ENCODE data around the gene ATOSA.
A peak's percentile ranks its signal among the peaks of the same experiment; 100 is the strongest.

ATOSA gene, protein sequence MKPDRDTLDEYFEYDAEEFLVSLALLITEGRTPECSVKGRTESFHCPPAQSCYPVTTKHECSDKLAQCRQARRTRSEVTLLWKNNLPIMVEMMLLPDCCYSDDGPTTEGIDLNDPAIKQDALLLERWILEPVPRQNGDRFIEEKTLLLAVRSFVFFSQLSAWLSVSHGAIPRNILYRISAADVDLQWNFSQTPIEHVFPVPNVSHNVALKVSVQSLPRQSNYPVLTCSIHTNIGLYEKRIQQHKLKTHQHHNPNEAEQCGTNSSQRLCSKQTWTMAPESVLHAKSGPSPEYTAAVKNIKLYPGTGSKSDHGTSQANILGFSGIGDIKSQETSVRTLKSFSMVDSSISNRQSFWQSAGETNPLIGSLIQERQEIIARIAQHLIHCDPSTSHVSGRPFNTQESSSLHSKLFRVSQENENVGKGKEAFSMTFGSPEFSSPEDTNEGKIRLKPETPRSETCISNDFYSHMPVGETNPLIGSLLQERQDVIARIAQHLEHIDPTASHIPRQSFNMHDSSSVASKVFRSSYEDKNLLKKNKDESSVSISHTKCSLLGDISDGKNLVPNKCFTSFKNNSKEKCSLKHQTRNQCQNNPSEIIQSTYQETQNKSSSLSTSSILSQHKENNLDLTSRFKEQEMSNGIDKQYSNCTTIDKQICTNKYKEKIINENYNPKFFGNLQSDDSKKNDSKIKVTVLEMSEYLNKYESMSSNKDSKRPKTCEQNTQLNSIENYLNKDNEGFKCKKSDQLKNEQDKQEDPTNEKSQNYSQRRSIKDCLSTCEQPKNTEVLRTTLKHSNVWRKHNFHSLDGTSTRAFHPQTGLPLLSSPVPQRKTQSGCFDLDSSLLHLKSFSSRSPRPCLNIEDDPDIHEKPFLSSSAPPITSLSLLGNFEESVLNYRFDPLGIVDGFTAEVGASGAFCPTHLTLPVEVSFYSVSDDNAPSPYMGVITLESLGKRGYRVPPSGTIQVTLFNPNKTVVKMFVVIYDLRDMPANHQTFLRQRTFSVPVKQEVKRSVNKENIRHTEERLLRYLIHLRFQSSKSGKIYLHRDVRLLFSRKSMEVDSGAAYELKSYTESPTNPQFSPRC

GRCh38 chr15:52679232-52680040, at the start of gene ATOSA:
TSS of gene ATOSA (minus strand) at chr15:52679388. CDS start at chr15:52678021, 1,367 bp downstream.
- DNase-seq (ENCODE audit: low read depth), result peak; percentile 45
- H3K4me3 ChIP-seq (ENCODE audit: low read depth, low read length), result peak within 1 kb of the TSS; percentile 84

DNA sequence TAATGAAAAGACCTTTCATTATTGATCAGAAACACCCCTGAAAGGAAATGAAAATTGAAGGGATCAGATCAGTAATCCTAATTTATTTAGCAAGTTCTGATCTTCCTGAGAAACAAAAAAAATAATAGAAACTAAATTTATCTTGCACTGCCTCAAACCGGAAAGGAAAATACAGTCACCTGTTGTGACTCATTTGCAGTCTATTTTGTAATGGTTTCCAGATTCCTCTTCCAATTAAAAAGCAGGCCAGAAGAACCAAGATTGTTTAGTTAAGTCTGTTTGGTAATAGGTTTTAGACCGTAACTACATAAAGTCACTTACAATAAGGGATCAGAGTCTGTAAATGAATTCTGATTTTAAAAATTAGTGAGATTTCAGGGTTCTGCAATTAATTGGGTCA, 49.7 kb upstream of the ATOSA start:
- no peak for DNase-seq (ENCODE audit: low read depth)
- no peak overlapping the region for H3K4me3 ChIP-seq (ENCODE audit: low read depth, low read length)

DNA sequence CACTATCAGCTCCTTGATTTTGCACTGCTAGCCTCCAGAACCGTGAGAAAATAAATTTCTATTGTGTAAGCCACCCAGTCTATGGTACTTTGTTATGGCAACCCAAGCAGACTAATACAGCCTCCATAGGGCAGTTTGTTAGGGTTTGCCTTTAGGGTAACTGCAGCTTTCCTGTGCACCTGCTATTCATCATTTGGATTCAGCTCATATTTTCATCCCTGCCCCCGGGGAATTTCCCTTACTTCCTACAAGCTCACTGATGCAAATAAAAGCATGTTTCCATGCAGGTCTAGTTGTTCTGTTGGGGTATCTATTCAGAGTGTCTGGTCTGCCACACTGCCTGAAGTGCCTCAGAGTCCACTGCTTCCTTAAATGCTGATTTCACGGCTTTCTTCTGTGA, 48.6 kb upstream of the ATOSA start:
- no peak for DNase-seq (ENCODE audit: low read depth)
- H3K4me3 ChIP-seq (ENCODE audit: low read depth, low read length), result no peak overlapping the region

DNA sequence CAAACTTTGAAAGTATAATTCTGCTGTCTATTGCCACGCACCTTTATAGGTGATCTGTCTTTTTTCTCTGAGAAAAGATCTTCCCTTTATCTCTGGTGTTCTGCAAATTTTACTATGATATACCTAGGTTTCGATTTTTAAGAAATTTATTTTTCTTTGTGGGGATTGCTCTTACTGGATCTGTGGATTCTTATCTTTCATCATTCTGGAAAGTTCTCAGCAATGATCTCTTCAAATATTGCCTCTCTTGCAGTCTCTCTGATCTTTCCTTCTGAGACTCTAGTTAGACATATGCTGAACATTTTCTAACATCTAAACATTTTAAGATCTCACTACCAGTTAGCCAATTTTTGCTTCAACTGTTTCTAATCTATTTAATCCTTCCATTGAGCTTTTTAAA, 47.0 kb upstream of the ATOSA start:
- DNase-seq (ENCODE audit: low read depth), result no peak
- no peak overlapping the region for H3K4me3 ChIP-seq (ENCODE audit: low read depth, low read length)

- H3K4me3 ChIP-seq (ENCODE audit: low read depth, low read length), result no peak overlapping the region
- DNase-seq (ENCODE audit: low read depth), result no peak
Observed at GRCh38 chr15:52718551-52718950, 39.4 kb upstream of the ATOSA start.

DNA sequence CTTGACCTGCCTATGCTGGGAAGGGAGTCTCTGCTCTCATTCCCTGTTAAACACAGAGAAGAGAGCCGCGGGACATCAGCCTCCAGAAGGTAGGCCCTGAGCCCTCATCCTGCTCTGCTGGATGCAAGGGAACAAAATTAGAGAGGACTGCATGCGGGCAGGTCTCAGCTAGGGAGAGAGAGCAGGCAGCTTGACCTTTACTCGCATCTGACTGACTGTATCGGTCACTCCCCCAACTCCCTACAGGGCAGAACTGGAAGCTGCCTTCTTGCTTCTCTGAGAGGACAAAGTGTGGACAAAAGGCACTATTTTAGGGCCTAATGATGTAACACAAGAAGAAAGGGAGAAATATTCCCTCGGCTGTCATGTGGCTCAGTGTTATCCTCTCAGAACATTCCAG, 38.7 kb upstream of the ATOSA start:
- H3K4me3 ChIP-seq (ENCODE audit: low read depth, low read length), result no peak overlapping the region

GRCh38 chr15:52717481-52717880, 38.3 kb upstream of the ATOSA start:
- DNase-seq (ENCODE audit: low read depth), result no peak
- no peak overlapping the region for H3K4me3 ChIP-seq (ENCODE audit: low read depth, low read length)

More for the DNA sequence above, 38.7 kb upstream of the ATOSA start:
- no peak for DNase-seq (ENCODE audit: low read depth)

- H3K4me3 ChIP-seq (ENCODE audit: low read depth, low read length), result no peak overlapping the region
- no peak for DNase-seq (ENCODE audit: low read depth)
Observed at GRCh38 chr15:52716536-52716935, 37.3 kb upstream of the ATOSA start.

DNA sequence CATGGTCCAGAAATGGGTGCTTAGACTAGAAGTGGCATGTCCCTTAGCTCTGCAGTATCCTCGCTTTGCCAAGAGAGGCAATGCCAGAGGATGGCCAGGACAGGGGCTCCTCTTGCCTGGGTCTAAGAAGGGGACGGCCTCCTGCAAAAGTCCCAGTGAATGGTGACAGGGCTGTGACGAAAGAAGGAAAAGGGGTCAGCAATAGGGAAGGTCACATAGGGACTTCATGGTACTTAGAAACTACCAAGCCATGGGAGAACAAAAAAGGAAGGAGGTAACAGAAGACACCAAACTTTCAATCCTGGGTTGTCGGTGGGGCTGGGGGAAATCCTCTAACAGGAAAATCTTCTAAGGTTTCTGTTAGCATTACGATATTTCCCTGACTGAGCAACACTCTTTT, 36.2 kb upstream of the ATOSA start:
- no peak overlapping the region for H3K4me3 ChIP-seq (ENCODE audit: low read depth, low read length)
- DNase-seq (ENCODE audit: low read depth), result no peak

DNA sequence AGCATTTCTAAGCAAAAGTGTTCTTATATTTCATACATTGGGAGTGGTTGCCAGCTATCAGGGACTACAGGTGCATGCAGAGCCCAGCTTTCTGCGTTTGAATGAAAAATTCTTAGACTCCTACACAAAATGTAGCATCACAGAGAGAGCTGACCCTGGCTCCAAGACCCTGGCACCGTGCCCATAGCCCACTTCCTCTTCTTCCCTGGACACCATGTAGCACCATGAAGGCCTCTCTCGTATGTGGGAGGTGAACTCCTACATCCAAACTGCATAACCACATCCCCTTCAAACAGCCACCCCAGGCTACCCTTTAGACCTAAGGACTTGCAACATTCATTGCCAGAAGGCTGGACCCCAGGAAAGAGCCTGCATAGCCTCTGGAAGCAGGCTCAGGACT, 35.8 kb upstream of the ATOSA start:
- H3K4me3 ChIP-seq (ENCODE audit: low read depth, low read length), result no peak overlapping the region
- DNase-seq (ENCODE audit: low read depth), result no peak

DNA sequence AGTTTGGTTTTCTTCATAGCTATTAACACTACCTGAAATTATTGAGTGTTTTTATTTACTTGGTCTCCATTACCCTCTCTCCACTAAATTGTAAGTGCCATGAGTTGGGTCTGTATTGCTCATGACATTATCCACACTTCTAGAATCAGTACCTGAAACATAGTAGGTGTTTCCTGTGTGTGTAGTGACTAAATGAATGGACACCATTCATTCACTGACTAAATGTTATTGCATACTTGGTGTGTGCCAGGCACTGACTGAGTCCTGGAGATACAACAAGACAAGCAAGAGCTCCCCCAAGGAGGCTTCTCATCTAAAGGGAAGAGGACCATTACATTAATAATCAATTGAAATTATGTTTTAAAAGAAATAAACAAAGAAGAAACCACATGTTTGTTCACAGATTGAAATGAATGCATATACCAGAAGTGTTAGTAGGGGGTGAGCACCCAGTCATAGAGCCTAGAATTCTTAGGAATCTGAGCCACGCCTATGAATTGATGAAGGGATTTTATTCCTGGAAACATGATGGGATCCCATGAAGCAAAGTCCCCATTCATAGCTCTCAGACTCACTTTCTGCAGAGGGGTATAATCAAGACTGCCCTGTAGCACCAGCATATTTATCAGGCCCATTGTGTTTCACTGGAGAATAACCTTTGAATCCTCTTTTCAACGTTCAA, 31.7 kb upstream of the ATOSA start:
- no peak for DNase-seq (ENCODE audit: low read depth)
- H3K4me3 ChIP-seq (ENCODE audit: low read depth, low read length), result no peak overlapping the region

DNA sequence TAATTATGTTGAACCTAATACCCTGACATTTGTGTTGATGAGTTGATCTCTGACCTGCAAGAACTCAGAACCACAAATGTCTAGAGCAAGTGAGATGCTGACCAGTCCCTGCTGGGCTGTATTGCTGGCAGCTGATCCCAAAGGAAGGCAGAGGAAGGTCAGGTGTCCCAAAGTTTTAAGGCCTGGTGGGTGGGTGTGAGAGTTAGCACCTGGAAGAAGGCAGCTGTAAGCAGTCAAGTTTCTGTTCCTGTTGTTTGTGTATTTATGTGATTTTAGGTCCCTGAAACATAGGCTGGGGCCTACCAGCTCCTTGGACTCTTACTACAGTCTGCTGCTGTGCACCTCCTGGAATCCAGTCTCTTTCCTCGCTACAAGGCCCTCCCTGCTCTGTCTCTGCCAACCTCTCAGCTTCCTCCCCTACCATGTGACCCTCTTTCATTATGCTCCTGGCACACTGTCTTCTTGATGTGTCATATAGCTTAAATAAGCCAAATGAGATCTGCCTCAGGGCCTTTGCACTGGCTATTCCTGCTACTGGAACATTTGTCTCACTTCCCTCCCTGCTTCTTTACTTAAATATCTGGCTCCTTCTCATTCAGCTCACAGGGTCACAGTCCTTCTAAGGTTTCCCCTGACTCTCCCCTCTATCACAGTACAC, 31.0 kb upstream of the ATOSA start:
- no peak overlapping the region for H3K4me3 ChIP-seq (ENCODE audit: low read depth, low read length)
- no peak for DNase-seq (ENCODE audit: low read depth)

GRCh38 chr15:52709187-52709981, 30.2 kb upstream of the ATOSA start:
- no peak for DNase-seq (ENCODE audit: low read depth)
- no peak overlapping the region for H3K4me3 ChIP-seq (ENCODE audit: low read depth, low read length)

GRCh38 chr15:52706091-52706490, 26.9 kb upstream of the ATOSA start:
- H3K4me3 ChIP-seq (ENCODE audit: low read depth, low read length), result no peak overlapping the region
- no peak for DNase-seq (ENCODE audit: low read depth)

- H3K4me3 ChIP-seq (ENCODE audit: low read depth, low read length), result no peak overlapping the region
- DNase-seq (ENCODE audit: low read depth), result no peak
Observed at GRCh38 chr15:52702390-52702789, 23.2 kb upstream of the ATOSA start.

GRCh38 chr15:52699457-52699856, 20.3 kb upstream of the ATOSA start:
- no peak for DNase-seq (ENCODE audit: low read depth)
- no peak overlapping the region for H3K4me3 ChIP-seq (ENCODE audit: low read depth, low read length)

GRCh38 chr15:52698514-52698913, 19.3 kb upstream of the ATOSA start:
- no peak overlapping the region for H3K4me3 ChIP-seq (ENCODE audit: low read depth, low read length)
- DNase-seq (ENCODE audit: low read depth), result no peak

DNA sequence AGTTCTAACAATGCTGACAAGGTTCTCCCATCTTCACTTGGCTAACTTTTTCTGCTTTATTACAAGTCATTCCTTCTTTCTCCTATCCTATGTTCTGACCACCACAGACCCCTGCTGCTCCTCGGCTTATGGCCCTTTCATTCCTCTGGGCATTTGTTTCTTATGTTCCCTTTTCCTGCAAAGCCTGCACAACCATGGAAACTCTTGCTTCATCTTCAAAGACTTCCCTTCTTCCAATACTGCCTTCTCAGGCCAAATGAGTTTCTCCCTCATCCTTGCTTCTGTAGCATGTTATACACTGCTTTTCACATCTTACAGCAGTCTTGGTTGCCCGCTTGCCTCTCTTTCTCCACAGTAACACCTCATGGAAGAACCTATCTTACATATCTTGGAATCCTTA, 17.9 kb upstream of the ATOSA start:
- no peak for DNase-seq (ENCODE audit: low read depth)
- no peak overlapping the region for H3K4me3 ChIP-seq (ENCODE audit: low read depth, low read length)
